Measurements from ENCODE around the gene PLEKHN1.

DNA sequence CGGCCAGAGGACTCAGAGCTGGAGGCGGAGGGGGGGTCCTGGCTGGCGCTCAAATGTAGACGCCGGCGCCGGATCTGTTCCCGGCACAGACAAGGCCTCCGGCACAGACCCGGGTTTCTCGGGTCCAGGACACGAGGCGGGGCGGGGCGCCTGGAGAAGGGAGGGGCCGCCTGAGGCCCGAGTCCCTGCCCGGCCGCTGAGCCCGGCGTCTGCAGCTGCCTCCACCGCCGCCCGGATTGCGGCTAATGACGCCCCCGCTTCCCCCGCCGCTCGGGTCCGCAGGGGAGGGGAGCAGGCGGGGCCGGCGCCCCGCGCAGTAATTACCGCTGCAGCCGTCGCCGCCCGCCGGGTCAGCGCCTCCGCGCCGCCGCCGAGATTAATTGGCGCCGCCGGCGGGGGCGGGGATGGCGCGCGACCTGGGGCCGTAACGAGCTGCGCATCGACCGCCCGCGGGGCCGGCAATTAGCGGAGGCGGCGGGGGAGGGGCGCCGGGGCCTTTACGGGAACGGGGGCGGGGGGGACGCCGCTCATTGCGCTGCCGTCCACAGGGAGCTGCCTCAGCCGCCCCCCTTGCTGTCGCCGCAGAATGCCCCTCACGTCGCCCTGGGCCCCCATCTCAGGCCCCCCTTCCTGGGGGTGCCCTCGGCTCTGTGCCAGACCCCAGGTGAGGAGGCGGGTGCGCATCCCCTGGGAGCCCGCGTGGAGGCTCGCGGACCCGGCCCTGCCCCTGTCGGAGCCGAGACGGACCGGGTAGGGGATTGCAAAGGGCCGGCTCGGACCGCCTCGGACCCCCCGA lies 24.5 kb upstream of the PLEKHN1 start:
- TF ChIP-seq, protein P1, sequence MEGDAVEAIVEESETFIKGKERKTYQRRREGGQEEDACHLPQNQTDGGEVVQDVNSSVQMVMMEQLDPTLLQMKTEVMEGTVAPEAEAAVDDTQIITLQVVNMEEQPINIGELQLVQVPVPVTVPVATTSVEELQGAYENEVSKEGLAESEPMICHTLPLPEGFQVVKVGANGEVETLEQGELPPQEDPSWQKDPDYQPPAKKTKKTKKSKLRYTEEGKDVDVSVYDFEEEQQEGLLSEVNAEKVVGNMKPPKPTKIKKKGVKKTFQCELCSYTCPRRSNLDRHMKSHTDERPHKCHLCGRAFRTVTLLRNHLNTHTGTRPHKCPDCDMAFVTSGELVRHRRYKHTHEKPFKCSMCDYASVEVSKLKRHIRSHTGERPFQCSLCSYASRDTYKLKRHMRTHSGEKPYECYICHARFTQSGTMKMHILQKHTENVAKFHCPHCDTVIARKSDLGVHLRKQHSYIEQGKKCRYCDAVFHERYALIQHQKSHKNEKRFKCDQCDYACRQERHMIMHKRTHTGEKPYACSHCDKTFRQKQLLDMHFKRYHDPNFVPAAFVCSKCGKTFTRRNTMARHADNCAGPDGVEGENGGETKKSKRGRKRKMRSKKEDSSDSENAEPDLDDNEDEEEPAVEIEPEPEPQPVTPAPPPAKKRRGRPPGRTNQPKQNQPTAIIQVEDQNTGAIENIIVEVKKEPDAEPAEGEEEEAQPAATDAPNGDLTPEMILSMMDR (IDR thresholded peaks at IDR 0.05; ENCODE audit: low read depth, low read length), result no peak
- TF ChIP-seq EZH2phosphoT487 (IDR thresholded peaks at IDR 0.05; ENCODE audit: low read depth), result no peak

Data from OCI-LY3 (cell line).